Suprapubic skin (tissue), 4 donors: ENCODE data around the gene USP35. TPM values are rescaled to one million over a fixed set of nuclear protein-coding genes. Genes with fewer than 3 reads are reported as not detected.

Experiments used
- DNase-seq, 2 donors: peaks; one replicate each; pipeline ENCODE4 v3.0.0-alpha.2; 2019; ENCODE audit warnings: low spot score in 2 of 2
- H3K27ac ChIP-seq: fragments of 200-600 bp; sonication (generic); one replicate; pipeline ENCODE4 v1.5.1; 2019
- H3K27me3 ChIP-seq: fragments of 200-600 bp; sonication (generic); one replicate; pipeline ENCODE4 v1.5.1; 2019
- H3K36me3 ChIP-seq: fragments of 200-600 bp; sonication (generic); one replicate; pipeline ENCODE4 v1.5.1; 2019
- H3K4me1 ChIP-seq: fragments of 200-600 bp; sonication (generic); one replicate; pipeline ENCODE4 v1.5.1; 2019
- H3K4me3 ChIP-seq: fragments of 200-600 bp; sonication (generic); one replicate; pipeline ENCODE4 v1.5.1; 2019; ENCODE audit warnings: mild to moderate bottlenecking
- H3K9me3 ChIP-seq: fragments of 200-600 bp; sonication (generic); one replicate; pipeline ENCODE4 v1.5.1; 2019
- CTCF ChIP-seq, 2 donors: fragments of 200-600 bp in 1 of 2; fragments of 450-650 bp in 1 of 2; sonication (generic) in 1 of 2; IDR thresholded peaks; one replicate each; pipeline ENCODE4 v1.5.1; 2016 to 2019; ENCODE audit warnings: antibody characterized with exemption in 2 of 2, mild to moderate bottlenecking in 1 of 2, moderate library complexity in 1 of 2
- EP300 ChIP-seq: sonication (generic); formaldehyde crosslinking; IDR thresholded peaks from one replicate; pipeline ENCODE4 v1.6.1; 2017; ENCODE audit warnings: antibody characterized with exemption
- POLR2A ChIP-seq, 2 donors: fragments of 450-650 bp; IDR thresholded peaks; one replicate each; pipeline ENCODE4 v1.6.1; 2017; ENCODE audit warnings: antibody characterized with exemption in 2 of 2, mild to moderate bottlenecking in 2 of 2, moderate library complexity in 2 of 2
- POLR2AphosphoS5 ChIP-seq, 3 donors: sonication (generic); formaldehyde crosslinking; IDR thresholded peaks; one replicate each; pipeline ENCODE4 v1.6.1; 2017; ENCODE audit warnings: antibody characterized with exemption in 3 of 3
- WGBS: methylation state at CpG from one replicate; pipeline ENCODE4 v1.1.5; 2018; 5-methylcytosine and 5-hydroxymethylcytosine counted together
- total RNA-seq, 4 donors: library from RNA; depleted of rRNA; stranded (reverse); fragments of >200 nt; gene quantifications; one replicate each; pipeline ENCODE4 v1.1.0, GENCODE V29; 2016

Gene USP35
- total RNA-seq, 4 donors from 2014 or later: 2.3 to 9.6 (median 5.6) TPM

GRCh38 chr11:78163828-78164227 lies 24.9 kb upstream of the USP35 start:
- no peaks in the 10 kb centered on the region for H3K9me3 ChIP-seq
- H3K36me3 ChIP-seq: no peaks in the 10 kb centered on the region
- DNase-seq: no peak
- H3K27me3 ChIP-seq: no peaks in the 10 kb centered on the region
- WGBS: 54% methylated on average over 2 of the region's 2 CpGs
- TF ChIP-seq EP300 (no peak), CTCF (IDR thresholded peaks at IDR 0.05) (no peak), POLR2A (IDR thresholded peaks at IDR 0.05) (no peak), POLR2AphosphoS5 (IDR thresholded peaks at IDR 0.05) (no peak)
- no peak overlapping the region for H3K27ac ChIP-seq
- H3K4me1 ChIP-seq: peaks cover 8% of the 10 kb centered on the region
- H3K4me3 ChIP-seq: no peak overlapping the region

DNA sequence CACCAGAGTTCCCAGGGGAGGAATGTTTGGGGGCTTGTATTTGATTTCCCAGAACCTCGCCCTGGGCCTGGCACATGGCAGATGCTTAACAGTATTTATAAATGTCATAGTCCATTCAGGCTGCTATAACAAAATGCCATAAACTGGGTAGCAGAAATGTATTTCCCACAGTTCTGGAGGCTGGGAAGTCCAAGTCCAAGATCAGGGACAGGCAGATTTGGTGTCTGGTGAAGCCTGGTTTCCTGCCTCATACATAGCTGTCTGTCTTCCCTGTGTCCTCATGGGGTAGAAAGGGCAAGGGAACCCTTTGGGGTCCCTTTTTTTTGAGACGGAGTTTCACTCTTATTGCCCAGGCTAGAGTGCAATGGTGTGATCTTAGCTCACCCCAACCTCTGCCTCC lies 24.2 kb upstream of the USP35 start:
- H3K9me3 ChIP-seq: no peaks in the 10 kb centered on the region
- H3K4me1 ChIP-seq: peaks cover 12% of the 10 kb centered on the region
- no peak for DNase-seq
- H3K27me3 ChIP-seq: no peaks in the 10 kb centered on the region
- H3K36me3 ChIP-seq: no peaks in the 10 kb centered on the region
- TF ChIP-seq EP300: no peak
- no peak for TF ChIP-seq POLR2A (IDR thresholded peaks at IDR 0.05)
- no peak for TF ChIP-seq CTCF (IDR thresholded peaks at IDR 0.05)
- no peak for TF ChIP-seq POLR2AphosphoS5 (IDR thresholded peaks at IDR 0.05)
- no peak overlapping the region for H3K4me3 ChIP-seq
- H3K27ac ChIP-seq: no peak overlapping the region
- 96% methylated on average over 2 of the region's 2 CpGs for WGBS

DNA sequence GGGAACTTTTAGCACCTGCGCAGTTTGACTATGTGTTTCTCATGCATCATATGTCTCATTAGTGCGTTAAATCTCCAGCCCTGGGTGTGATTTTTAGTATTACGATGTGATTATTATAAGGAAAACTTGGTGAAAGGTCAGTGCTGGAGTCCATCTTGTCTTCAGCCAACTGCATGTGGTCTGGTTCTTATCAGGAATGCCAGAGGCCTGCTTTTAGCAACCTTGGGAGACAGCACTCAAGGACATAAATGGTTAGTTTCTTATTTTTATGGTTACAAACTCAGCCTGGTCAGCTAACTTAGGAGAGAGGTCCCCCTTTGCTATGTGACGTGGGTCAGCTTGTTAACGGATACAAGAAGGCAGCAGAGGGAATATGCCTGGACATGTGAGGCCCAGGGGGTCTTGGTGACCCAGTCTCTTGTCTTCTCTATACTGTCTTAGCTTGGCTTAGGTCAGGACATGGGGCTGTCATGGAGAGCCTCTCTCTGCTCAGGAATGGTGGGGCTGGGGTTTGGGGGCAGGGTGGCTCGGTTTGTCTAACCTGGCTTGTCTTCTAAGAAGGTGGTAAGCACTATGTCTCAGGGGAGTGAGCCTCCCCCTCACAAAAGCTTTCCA lies 21.8 kb upstream of the USP35 start:
- no peak for DNase-seq
- Histone ChIP-seq H3K27me3 (no peaks in the 10 kb centered on the region), H3K9me3 (no peaks in the 10 kb centered on the region), H3K4me1 (peaks cover 19% of the 10 kb centered on the region), H3K36me3 (peaks cover 3% of the 10 kb centered on the region), H3K4me3 (no peak overlapping the region), H3K27ac (no peak overlapping the region)
- WGBS: 96% methylated on average over 5 of the region's 6 CpGs
- TF ChIP-seq POLR2AphosphoS5 (IDR thresholded peaks at IDR 0.05): no peak
- no peak for TF ChIP-seq CTCF (IDR thresholded peaks at IDR 0.05)

GRCh38 chr11:78168539-78169477 lies 19.9 kb upstream of the USP35 start:
- H3K4me3 ChIP-seq: no peak overlapping the region
- TF ChIP-seq EP300: no peak
- TF ChIP-seq POLR2AphosphoS5 (IDR thresholded peaks at IDR 0.05): no peak
- no peak for TF ChIP-seq POLR2A (IDR thresholded peaks at IDR 0.05)
- TF ChIP-seq CTCF (IDR thresholded peaks at IDR 0.05): no peak
- 54% methylated on average over 14 of the region's 17 CpGs for WGBS

DNA sequence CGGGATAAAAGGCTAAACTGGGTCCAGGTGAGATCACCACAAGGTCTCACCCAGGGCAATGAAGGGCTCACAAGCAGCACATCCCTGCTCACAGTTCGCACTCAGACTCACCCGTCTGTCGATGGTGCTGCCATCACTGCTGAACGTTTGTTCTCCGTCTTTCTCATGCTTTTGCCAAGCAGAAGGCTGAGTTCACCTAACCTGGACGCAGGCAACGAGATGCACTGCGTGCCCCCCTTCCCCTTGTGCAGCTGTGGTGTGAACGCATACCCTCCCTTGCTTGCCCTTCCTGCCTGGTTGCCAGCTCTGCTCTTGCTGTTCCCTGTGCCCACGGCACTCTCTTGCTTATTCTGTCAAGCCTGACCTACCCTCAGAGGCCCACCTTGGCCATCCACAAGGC lies 18.3 kb upstream of the USP35 start:
- no peak for DNase-seq
- no peak overlapping the region for H3K27ac ChIP-seq
- peaks cover 24% of the 10 kb centered on the region for H3K36me3 ChIP-seq
- peaks cover 19% of the 10 kb centered on the region for H3K4me1 ChIP-seq
- no peak for TF ChIP-seq POLR2AphosphoS5 (IDR thresholded peaks at IDR 0.05)
- TF ChIP-seq EP300: no peak
- no peak for TF ChIP-seq POLR2A (IDR thresholded peaks at IDR 0.05)
- TF ChIP-seq CTCF (IDR thresholded peaks at IDR 0.05): no peak
- WGBS: 90% methylated on average over 11 of the region's 11 CpGs
- no peaks in the 10 kb centered on the region for H3K9me3 ChIP-seq
- no peaks in the 10 kb centered on the region for H3K27me3 ChIP-seq
- no peak overlapping the region for H3K4me3 ChIP-seq

More at GRCh38 chr11:78168539-78169477, 19.9 kb upstream of the USP35 start:
- DNase-seq: peak; percentile 90
- peaks cover 20% of the 10 kb centered on the region for H3K36me3 ChIP-seq
- no peaks in the 10 kb centered on the region for H3K27me3 ChIP-seq
- peak overlapping the region; percentile 82 for H3K27ac ChIP-seq
- peaks cover 19% of the 10 kb centered on the region for H3K4me1 ChIP-seq
- no peaks in the 10 kb centered on the region for H3K9me3 ChIP-seq
